GM15510 (cell line): ENCODE data around the gene RIMBP2.

ENCODE experiments used
- POLR2A ChIP-seq: IDR thresholded peaks from 3 replicates; pipeline ENCODE4 v1.6.1; 2011; ENCODE audit warnings: borderline replicate concordance; ENCODE audit not compliant: insufficient read length; ENCODE audit errors: extremely low read depth

RIMBP2 gene, protein sequence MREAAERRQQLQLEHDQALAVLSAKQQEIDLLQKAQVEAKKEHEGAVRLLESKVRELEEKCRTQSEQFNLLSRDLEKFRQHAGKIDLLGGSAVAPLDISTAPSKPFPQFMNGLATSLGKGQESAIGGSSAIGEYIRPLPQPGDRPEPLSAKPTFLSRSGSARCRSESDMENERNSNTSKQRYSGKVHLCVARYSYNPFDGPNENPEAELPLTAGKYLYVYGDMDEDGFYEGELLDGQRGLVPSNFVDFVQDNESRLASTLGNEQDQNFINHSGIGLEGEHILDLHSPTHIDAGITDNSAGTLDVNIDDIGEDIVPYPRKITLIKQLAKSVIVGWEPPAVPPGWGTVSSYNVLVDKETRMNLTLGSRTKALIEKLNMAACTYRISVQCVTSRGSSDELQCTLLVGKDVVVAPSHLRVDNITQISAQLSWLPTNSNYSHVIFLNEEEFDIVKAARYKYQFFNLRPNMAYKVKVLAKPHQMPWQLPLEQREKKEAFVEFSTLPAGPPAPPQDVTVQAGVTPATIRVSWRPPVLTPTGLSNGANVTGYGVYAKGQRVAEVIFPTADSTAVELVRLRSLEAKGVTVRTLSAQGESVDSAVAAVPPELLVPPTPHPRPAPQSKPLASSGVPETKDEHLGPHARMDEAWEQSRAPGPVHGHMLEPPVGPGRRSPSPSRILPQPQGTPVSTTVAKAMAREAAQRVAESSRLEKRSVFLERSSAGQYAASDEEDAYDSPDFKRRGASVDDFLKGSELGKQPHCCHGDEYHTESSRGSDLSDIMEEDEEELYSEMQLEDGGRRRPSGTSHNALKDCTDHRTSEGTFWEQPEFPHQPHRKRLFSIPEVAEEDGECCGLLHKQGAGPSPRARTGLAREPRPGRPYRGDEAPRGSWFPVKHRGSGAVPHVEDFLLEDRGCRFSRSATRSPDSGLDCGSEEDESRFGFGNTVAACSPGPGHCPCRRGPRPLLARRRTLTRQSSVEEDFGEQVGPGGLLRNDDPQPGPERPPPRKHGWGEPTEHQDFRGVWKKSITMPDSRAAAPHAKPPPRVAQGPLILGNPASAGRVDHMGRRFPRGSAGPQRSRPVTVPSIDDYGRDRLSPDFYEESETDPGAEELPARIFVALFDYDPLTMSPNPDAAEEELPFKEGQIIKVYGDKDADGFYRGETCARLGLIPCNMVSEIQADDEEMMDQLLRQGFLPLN (N-terminal part only)

DNA sequence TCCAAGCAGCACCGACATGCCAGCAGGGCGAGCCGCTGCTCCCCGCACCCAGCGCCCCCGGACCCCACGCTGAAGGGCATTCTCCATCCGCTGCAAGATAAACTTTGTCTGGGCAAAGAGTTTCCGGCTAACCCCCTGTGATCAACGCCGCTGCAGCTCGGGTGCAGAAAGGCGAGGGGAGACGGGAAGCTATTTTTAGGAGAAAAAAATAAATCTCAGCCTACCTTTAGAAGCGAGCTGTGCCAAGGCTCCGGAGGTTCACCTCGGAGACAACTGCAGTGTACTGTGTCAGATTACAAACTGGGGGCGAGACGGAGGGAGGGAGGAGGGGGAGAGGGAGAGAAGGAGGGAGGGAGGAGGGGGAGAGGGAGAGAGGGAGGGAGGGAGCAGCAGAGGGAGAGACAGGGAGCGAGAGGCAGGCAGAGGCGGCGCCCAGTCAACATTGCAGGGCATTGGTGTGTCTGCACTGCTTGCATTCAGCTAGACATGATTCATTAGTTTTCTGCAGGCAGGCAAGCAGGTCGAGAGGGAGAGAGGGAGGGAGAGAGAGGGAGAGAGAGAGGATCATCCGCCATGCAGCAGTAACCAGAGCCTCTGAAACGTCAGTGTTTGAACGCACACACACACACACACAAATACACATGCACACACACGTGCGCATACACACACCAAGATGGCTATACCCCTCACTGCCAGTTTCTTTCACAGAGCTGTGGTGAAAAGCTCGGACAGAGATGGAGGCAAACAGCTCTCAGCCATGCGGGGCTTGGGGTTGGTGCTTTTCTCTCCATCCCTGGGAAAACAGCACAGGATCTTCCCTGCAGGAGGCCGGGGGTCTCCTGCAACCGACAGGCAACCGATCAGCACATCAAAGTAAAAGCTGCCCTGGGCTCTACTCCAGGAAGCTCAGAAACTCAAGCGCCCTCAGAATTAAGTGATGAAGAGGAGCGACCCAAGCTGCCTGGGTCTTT lies at the start of gene RIMBP2:
RIMBP2 (minus strand) TSS at position 302 of the 971 bp plus-strand sequence. CDS start 237,286 bp downstream, outside the sequence.
- TF ChIP-seq POLR2A = no peak

DNA sequence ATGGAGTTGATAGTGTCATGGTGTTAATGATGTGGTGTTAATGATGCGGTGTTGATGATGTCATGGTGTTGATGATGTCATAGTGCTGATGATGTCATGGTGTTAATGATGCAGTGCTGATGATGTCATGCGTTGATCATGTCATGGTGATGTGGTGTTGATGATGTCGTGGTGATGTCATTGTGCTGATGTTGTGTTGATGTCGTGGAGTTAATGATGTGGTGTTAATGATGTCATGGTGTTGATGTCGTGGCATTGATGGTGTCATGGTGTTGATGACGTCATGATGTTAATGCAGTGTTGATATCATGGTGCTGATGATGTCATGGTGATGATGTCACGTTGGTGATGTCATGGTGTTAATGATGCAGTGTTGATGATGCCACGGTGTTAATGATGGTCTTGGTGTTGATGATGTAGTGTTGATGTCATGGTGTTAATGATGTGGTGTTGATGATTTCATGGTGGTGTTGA lies 49.1 kb upstream of the RIMBP2 start:
- TF ChIP-seq POLR2A = no peak

DNA sequence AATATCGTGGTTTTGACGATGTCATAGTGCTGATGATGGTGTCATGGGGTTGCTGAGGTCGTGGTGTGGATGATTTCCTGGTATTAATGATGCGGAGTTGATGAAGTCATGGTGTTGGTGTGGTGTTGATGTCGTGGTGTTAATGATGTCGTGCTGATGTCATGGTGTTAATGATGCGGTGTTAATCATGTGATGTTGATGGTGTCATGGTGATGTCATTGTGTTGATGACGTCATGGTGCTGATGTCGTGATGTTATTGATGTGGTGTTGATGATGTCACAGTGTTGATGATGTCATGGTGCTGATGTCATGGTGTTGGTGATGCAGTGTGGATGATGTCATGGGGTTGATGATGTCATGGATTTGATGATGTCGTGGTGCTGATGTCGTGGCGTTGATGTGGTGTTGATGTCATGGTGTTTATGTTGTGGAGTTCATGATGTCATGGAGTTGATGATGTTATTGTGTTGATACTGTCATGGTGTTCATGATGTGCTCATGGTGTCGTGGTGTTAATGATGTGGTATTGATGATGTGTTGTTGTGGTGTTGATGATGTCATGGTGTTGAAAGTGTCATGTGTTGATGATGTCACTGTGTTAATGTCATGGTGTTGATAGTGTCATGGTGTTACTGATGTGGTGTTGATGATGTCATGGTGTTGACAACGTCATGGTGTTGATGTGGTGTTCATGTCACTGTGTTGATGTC lies 48.5 kb upstream of the RIMBP2 start:
- TF ChIP-seq POLR2A = no peak

DNA sequence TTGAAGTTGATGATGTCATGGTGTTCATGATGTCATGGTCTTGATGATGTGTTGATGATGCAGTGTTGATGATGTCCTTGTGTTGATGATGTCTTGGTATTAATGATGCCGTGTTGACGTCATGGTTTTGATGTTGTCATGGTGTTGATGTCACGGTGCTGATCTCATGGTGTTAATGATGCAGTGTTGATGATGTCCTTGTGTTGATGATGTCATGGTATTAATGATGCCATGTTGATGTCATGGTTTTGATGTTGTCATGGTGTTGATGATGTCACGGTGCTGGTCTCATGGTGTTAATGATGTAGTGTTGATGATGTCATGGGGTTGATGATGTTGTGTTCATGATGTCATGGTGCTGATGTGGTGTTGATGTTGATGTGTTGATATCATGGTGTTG lies 48.0 kb upstream of the RIMBP2 start:
- no peak for TF ChIP-seq POLR2A

DNA sequence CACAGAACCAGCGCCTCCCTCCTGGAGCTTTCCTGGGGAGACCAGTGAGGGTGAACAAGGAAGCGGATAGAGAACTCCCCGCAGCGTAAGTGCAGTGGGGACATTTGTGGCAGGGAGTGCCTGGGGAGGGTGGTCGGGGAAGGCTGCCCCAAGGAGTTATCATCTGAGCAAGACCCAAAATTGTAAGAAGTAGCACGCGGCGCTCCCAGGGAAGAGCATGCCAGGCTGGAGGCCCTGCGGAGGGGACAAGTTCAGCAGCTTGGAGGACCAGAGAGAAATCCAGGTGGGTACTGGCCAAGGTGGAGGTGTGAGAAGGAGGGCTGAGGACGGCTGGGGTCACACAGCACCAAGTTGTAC lies 46.2 kb upstream of the RIMBP2 start:
- TF ChIP-seq POLR2A = no peak

DNA sequence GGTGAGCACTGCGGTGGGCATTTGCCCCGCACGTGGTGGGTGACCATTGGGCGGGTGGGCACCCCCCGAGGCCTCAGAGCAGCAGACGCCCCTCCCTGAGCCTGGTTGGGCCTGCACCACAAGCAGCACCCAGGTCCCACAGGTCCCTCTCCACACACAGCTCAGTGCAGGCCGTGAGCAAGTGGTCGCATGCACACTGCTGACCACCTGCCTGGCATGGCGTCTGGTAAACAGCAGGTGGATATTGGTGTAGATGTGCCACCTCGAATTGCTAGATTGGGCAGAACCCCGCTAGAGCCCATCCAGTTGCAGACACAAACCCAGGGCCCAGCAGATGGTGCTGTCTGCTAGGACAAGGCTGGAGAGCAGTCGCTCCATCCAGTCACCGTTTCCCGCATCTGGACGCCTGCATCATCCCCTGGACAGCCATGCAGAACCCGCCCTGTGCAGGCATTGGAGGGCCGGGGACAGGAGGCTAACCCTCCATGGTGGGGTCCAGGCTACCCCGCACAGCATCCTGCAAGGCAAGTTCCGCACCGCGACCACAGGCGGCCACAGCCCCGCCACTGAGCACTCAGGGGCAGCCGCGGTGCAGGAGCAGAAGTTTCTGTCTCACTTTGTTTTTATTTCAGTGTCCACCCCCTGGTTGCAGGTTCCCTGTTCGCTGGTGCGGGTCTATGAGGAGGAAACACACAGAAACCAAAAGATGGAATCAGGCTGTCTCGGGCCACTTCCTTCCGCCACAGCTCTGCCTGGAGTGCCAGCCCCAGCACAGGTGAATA lies 45.6 kb upstream of the RIMBP2 start:
- TF ChIP-seq POLR2A = no peak

DNA sequence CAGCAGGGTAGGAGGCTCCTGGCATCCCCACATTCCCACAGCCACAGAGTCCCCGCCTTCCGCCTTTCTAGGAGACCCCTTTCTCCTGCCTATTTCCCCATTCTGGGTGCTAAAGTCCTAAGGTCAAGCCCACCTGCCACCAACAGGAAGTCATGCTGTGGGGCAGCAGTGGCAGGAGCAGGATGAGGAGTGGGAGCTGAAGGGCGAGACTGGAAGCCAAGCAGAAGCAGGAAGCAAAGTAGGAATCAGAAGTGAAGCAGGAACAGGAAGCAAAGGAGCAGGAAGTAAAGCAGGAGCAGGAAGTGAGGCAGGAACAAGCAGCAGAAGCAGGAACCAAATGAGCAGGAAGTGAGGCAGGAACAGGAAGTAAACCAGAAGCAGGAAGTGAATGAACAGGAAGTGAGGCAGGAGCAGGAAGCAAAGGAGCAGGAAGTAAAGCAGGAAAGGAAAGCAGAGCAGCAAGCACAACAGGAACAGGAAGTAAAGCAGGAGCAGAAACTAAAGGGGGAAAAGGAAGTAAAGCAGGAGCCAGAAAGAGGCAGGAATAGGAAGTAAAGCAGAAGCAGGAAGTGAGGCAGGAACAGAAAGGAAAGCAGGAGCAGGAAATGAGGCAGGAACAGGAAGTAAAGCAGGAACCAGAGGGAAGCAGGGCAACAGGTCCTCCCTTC lies 38.3 kb upstream of the RIMBP2 start:
- TF ChIP-seq POLR2A = no peak

DNA sequence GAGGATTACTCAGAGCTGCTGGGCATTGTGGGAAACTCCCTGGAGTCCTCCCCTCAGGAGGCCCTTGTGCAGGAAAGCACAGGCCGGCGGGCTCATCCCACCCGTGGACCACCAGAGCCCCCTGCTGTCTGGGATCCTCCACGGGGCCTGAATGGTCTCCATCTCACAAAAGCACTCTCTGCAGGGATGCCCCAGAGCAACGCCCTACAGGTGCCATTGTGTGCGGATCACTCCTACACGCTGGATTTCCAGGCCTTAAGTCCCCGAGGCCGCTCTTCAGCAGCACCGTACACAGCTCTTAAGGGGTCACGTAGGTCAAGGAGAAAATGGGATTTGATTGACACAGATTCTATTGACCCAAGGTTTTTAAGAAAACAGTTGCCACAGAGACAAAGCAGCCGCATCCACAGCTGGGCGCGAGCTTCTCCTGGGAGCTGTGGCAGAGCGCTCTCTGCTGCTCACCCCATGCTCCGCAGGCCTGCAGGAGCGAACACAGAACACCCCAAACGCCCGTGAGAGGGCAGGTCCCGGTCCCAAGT lies 36.7 kb upstream of the RIMBP2 start:
- no peak for TF ChIP-seq POLR2A

DNA sequence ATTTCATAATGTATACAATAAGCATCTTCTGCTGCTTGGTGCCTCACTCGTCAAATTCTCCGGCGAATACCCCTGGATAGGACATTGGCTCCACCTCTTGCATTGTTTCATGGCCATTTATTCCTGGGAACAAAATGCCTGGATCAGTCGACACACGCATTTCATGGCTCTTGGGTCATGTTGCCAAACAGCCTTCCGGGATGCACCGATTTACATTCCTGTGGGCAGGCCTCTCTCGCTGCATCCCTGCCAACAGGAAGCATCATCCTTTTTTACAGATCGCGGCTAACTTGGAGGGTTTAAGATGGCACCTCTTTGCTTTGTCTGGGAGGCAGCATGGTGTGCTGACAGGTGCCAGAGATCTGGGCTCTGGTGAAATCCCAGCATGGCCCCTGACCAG lies 32.7 kb upstream of the RIMBP2 start:
- no peak for TF ChIP-seq POLR2A

DNA sequence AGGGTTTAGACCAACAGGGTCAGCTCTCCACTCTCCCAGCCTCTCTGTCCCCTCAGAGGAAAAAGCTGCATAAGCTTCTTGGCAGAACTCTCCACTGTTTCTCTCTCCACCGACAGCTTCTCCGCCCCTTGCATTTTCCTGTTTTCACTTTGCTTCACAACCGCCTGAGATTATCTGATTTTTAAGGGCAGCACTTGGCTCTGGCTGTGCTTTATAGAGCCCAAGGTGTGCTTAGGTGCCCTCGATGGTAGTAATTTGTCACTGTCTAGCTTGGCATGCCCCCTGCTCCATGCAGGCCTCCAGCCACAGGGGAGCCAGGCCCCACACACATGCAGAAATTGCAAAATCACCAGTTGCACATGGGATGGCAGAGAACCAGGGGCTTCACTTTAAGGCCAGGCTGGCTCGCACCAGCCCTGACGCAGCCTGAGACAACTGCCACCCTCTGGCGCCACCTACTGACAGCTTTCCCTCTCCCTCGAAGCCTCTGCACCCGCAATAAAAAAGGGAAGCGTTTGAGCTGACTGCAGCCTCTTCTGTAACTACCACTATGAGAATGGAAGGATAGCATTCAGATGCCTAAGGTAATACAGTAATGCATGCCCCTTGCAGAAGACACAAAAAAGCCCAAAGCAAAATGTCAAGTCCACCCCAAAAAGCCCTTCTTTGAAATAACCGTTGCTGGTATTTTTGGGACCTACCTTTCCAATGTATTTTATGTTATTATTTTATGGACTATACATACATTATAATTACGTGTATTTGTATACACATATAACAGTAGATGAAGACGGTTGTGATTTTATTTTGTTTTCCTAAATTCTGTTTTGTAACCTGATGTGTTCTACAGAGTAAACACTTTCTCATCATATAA lies 32.0 kb upstream of the RIMBP2 start:
- no peak for TF ChIP-seq POLR2A

DNA sequence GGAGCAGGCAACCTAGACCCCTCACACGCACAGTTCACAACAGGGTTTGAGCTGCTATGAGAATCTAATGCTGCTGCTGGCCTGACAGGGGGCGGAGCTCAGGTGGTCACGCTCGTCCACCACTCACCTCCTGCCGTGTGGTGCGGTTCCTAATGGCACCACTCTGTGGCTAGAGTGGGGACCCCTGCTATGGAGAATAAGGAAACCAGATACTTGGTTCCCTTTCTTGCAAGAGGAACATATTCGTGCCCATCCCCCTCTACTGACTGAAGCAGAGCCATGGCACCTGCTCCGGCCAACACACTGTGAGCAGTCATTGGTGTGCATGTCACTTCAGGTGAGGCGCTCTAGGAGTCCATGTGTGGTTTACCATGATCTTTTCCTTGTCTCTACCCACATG lies 30.4 kb upstream of the RIMBP2 start:
- TF ChIP-seq POLR2A = no peak
